ENCODE data around the gene BTBD9. TPM values are rescaled to one million over a fixed set of nuclear protein-coding genes. Genes with fewer than 3 reads are reported as not detected.

The BTBD9 gene
- total RNA-seq, 4 donors from 2014 or later = 5.5 to 14.1 (median 6.3) TPM

GRCh38 chr6:38143191-38144150 is 496.3 kb downstream of the BTBD9 start:
- H3K27me3 ChIP-seq = no peaks in the 10 kb centered on the region
- intact Hi-C loops (cut with DNase I; ENCODE audit: low total_unique reads) (no loop called here), in situ Hi-C loops (cut with MboI; ENCODE audit: low sequenced_read_pairs in 4 of 4) (no loop called here)
- DNase-seq (no peak), ATAC-seq (no peak)
- H3K9me3 ChIP-seq = no peaks in the 10 kb centered on the region
- no peak overlapping the region for H3K27ac ChIP-seq
- H3K36me3 ChIP-seq = no peaks in the 10 kb centered on the region
- peaks cover 0 to 11% of the 10 kb centered on the region in 2 donors for H3K4me1 ChIP-seq
- no peak overlapping the region for H3K4me3 ChIP-seq
- TF ChIP-seq CTCF (IDR thresholded peaks at IDR 0.05 in 4 of 5, conservative IDR thresholded peaks at IDR 0.05 in 1 of 5) (no peak), POLR2A (IDR thresholded peaks at IDR 0.05) (no peak)

- ATAC-seq = no peak
- TF ChIP-seq POLR2A (IDR thresholded peaks at IDR 0.05) (no peak), CTCF (IDR thresholded peaks at IDR 0.05 in 4 of 5, conservative IDR thresholded peaks at IDR 0.05 in 1 of 5) (no peak)
- in situ Hi-C loops (cut with MboI; ENCODE audit: low sequenced_read_pairs in 4 of 4) = no loop called here
Observed at GRCh38 chr6:38142178-38142902, 497.4 kb downstream of the BTBD9 start.

GRCh38 chr6:38141716-38142115 is 498.0 kb downstream of the BTBD9 start:
- no peaks in the 10 kb centered on the region for H3K36me3 ChIP-seq
- in situ Hi-C loops (cut with MboI; ENCODE audit: low sequenced_read_pairs in 4 of 4) (no loop called here), intact Hi-C loops (cut with DNase I; ENCODE audit: low total_unique reads) (no loop called here)
- no peak for DNase-seq
- no peaks in the 10 kb centered on the region for H3K27me3 ChIP-seq
- no peak overlapping the region for H3K4me3 ChIP-seq
- H3K4me1 ChIP-seq = peaks cover 0 to 3% of the 10 kb centered on the region in 2 donors
- ATAC-seq = no peak
- no peaks in the 10 kb centered on the region for H3K9me3 ChIP-seq
- H3K27ac ChIP-seq = no peak overlapping the region
- TF ChIP-seq CTCF (IDR thresholded peaks at IDR 0.05 in 4 of 5, conservative IDR thresholded peaks at IDR 0.05 in 1 of 5) (no peak), POLR2A (IDR thresholded peaks at IDR 0.05) (no peak)

More at GRCh38 chr6:38142178-38142902, 497.4 kb downstream of the BTBD9 start:
- no peaks in the 10 kb centered on the region for H3K27me3 ChIP-seq
- no peak overlapping the region for H3K27ac ChIP-seq
- DNase-seq = no peak
- intact Hi-C loops (cut with DNase I; ENCODE audit: low total_unique reads) = no loop called here
- no peak overlapping the region for H3K4me3 ChIP-seq
- H3K9me3 ChIP-seq = no peaks in the 10 kb centered on the region
- peaks cover 0 to 8% of the 10 kb centered on the region in 2 donors for H3K4me1 ChIP-seq
- H3K36me3 ChIP-seq = no peaks in the 10 kb centered on the region

- Histone ChIP-seq H3K36me3 (no peaks in the 10 kb centered on the region), H3K27ac (no peak overlapping the region), H3K4me3 (no peak overlapping the region), H3K27me3 (no peaks in the 10 kb centered on the region), H3K9me3 (no peaks in the 10 kb centered on the region), H3K4me1 (no peaks in the 10 kb centered on the region)
- in situ Hi-C loops (cut with MboI; ENCODE audit: low sequenced_read_pairs in 4 of 4) = no loop called here
- ATAC-seq (no peak), DNase-seq (no peak)
- TF ChIP-seq POLR2A (IDR thresholded peaks at IDR 0.05) (no peak), CTCF (IDR thresholded peaks at IDR 0.05 in 4 of 5, conservative IDR thresholded peaks at IDR 0.05 in 1 of 5) (no peak)
- intact Hi-C loops (cut with DNase I; ENCODE audit: low total_unique reads) = no loop called here
Observed at GRCh38 chr6:38141085-38141484, 498.6 kb downstream of the BTBD9 start.
